H1 (cell line): Measurements from ENCODE around the gene VIPR2. TPM values are rescaled to one million over a fixed set of nuclear protein-coding genes. Genes with fewer than 3 reads are reported as not detected.

Experiments
- CTCF ChIA-PET: fragments of 300-600 bp; sonication (Branson Sonifier 250); formaldehyde crosslinking; loops from one replicate; lab custom pipeline; 2021; ENCODE audit not compliant: partially characterized antibody; lab: Charles Lee
- POLR2A ChIA-PET: fragments of 300-600 bp; sonication (Branson Sonifier 250); formaldehyde crosslinking; loops from one replicate; lab custom pipeline; 2021; ENCODE audit warnings: inconsistent platforms; ENCODE audit not compliant: partially characterized antibody; lab: Charles Lee
- DNase-seq, 2 experiments: peaks; one replicate each; pipeline versions ENCODE4 v3.0.0 to v3.0.0-alpha.2; 2010 to 2022; ENCODE audit warnings: low spot score in 2 of 2, low read depth in 1 of 2, mixed read lengths in 1 of 2
- FAIRE-seq: peaks from 2 replicates; lab custom pipeline; 2011; peaks lifted over from hg19 to GRCh38; lab: Jason Lieb, UNC
- H2AFZ ChIP-seq: 2 replicates; pipeline ENCODE4 v1.8.1; 2012; ENCODE audit warnings: low read length, inconsistent platforms
- H2AK5ac ChIP-seq: 2 replicates; pipeline ENCODE4 v1.6.1; 2013; ENCODE audit warnings: low read depth, low read length
- H2BK120ac ChIP-seq: replicated peaks from 2 replicates; pipeline ENCODE3; 2013; ENCODE audit warnings: low read depth, low read length, inconsistent platforms
- H2BK12ac ChIP-seq: 2 replicates; pipeline ENCODE4 v1.6.1; 2013; ENCODE audit warnings: low read depth, low read length
- H2BK15ac ChIP-seq: 2 replicates; pipeline ENCODE4 v1.6.1; 2013; ENCODE audit warnings: low read length
- H2BK20ac ChIP-seq: 2 replicates; pipeline ENCODE4 v1.6.1; 2013; ENCODE audit warnings: low read length
- H2BK5ac ChIP-seq: 2 replicates; pipeline ENCODE4 v1.6.1; 2013; ENCODE audit warnings: low read depth, low read length
- H3K14ac ChIP-seq: 2 replicates; pipeline ENCODE4 v1.6.1; 2013; ENCODE audit warnings: inconsistent platforms; ENCODE audit not compliant: insufficient read length
- H3K18ac ChIP-seq: 2 replicates; pipeline ENCODE4 v1.6.1; 2013; ENCODE audit warnings: low read length; ENCODE audit errors: extremely low read depth
- H3K23ac ChIP-seq: 2 replicates; pipeline ENCODE4 v1.6.1; 2013; ENCODE audit warnings: inconsistent platforms; ENCODE audit not compliant: insufficient read length
- H3K23me2 ChIP-seq: 2 replicates; pipeline ENCODE4 v1.6.1; 2013; ENCODE audit warnings: low read depth, low read length
- H3K27ac ChIP-seq: 2 replicates; pipeline ENCODE4 v1.6.1; 2011; ENCODE audit warnings: low read depth, low read length, inconsistent platforms
- H3K27me3 ChIP-seq, 4 experiments: replicated peaks in 1 of 4; 1 replicate in 1 of 4; 2 replicates in 3 of 4; pipeline versions ENCODE4 v1.6.1 to v1.8.1; 2011 to 2013; ENCODE audit warnings: low read length in 3 of 4, mild to moderate bottlenecking in 3 of 4, inconsistent platforms in 2 of 4, mixed read lengths in 2 of 4, moderate library complexity in 1 of 4; ENCODE audit not compliant: control insufficient read depth in 3 of 4, insufficient read depth in 3 of 4; ENCODE audit errors: extremely low read depth in 1 of 4
- H3K36me3 ChIP-seq, 4 experiments: 2 replicates each; pipeline versions ENCODE4 v1.6.1 to v1.8.1; 2011 to 2013; ENCODE audit warnings: mild to moderate bottlenecking in 4 of 4, low read length in 3 of 4, moderate library complexity in 2 of 4, control low read depth in 1 of 4, inconsistent platforms in 1 of 4; ENCODE audit not compliant: insufficient read depth in 4 of 4, control insufficient read depth in 2 of 4
- H3K4ac ChIP-seq: replicated peaks from 2 replicates; pipeline ENCODE3; 2013; ENCODE audit warnings: low read length, low read depth, mixed read lengths, inconsistent platforms; ENCODE audit not compliant: insufficient read length
- H3K4me1 ChIP-seq, 4 experiments: replicated peaks in 1 of 4; 1 replicate in 1 of 4; 2 replicates in 3 of 4; pipeline versions ENCODE4 v1.6.1 to v1.8.1; 2011 to 2013; ENCODE audit warnings: low read length in 3 of 4, inconsistent platforms in 2 of 4, mixed read lengths in 1 of 4; ENCODE audit not compliant: insufficient read depth in 4 of 4, control insufficient read depth in 3 of 4
- H3K4me2 ChIP-seq, 2 experiments: 2 replicates each; pipeline versions ENCODE4 v1.6.1 to v1.8.1; 2011 to 2013; ENCODE audit warnings: low read depth in 2 of 2, low read length in 2 of 2, control low read depth in 1 of 2, inconsistent platforms in 1 of 2, mild to moderate bottlenecking in 1 of 2; ENCODE audit not compliant: insufficient read depth in 1 of 2
- H3K4me3 ChIP-seq, 4 experiments: fragments of 200-600, 300-600 bp in 1 of 4; sonication (generic), shearing (Covaris generic), sonication (Bioruptor Twin) in 1 of 4; 2 replicates each; pipeline versions ENCODE4 v1.5.1 to v1.8.1; 2011 to 2016; ENCODE audit warnings: low read length in 4 of 4, low read depth in 3 of 4, control low read depth in 2 of 4, inconsistent platforms in 2 of 4, mild to moderate bottlenecking in 2 of 4, mixed read lengths in 1 of 4, moderate library complexity in 1 of 4; ENCODE audit not compliant: insufficient read depth in 2 of 4; ENCODE audit errors: extremely low read depth in 1 of 4
- H3K56ac ChIP-seq: replicated peaks from 2 replicates; pipeline ENCODE3; 2013; ENCODE audit warnings: low read depth, mild to moderate bottlenecking, mixed read lengths, low read length, inconsistent platforms; ENCODE audit not compliant: insufficient read length
- H3K79me1 ChIP-seq: 2 replicates; pipeline ENCODE4 v1.6.1; 2013; ENCODE audit warnings: low read depth, low read length, control low read depth
- H3K79me2 ChIP-seq, 2 experiments: 2 replicates each; pipeline versions ENCODE4 v1.6.1 to v1.8.1; 2012 to 2013; ENCODE audit warnings: low read length in 2 of 2, mild to moderate bottlenecking in 2 of 2, inconsistent platforms in 1 of 2; ENCODE audit not compliant: insufficient read depth in 2 of 2, control insufficient read depth in 1 of 2
- H3K9ac ChIP-seq, 4 experiments: replicated peaks in 1 of 4; 1 replicate in 1 of 4; 2 replicates in 3 of 4; pipeline versions ENCODE4 v1.6.1 to v1.8.1; 2011 to 2013; ENCODE audit warnings: low read depth in 3 of 4, low read length in 3 of 4, control low read depth in 2 of 4, mild to moderate bottlenecking in 2 of 4, moderate library complexity in 2 of 4, inconsistent platforms in 1 of 4; ENCODE audit errors: extremely low read depth in 1 of 4
- H3K9me3 ChIP-seq, 2 experiments: 2 replicates each; pipeline versions ENCODE4 v1.6.1 to v1.8.1; 2012 to 2013; ENCODE audit warnings: mild to moderate bottlenecking in 2 of 2, moderate library complexity in 2 of 2, control low read depth in 1 of 2, inconsistent platforms in 1 of 2, low read depth in 1 of 2, low read length in 1 of 2, mixed read lengths in 1 of 2; ENCODE audit not compliant: insufficient read depth in 2 of 2
- H4K20me1 ChIP-seq, 2 experiments: replicated peaks in 1 of 2; 2 replicates each; pipeline versions ENCODE3 to v1.8.1; 2011 to 2013; ENCODE audit warnings: inconsistent platforms in 2 of 2, low read length in 2 of 2, mild to moderate bottlenecking in 1 of 2; ENCODE audit not compliant: insufficient read depth in 2 of 2, control insufficient read depth in 1 of 2
- H4K5ac ChIP-seq: 2 replicates; pipeline ENCODE4 v1.6.1; 2013; ENCODE audit warnings: low read length, low read depth, mixed read lengths, inconsistent platforms; ENCODE audit not compliant: insufficient read length
- H4K8ac ChIP-seq: 2 replicates; pipeline ENCODE4 v1.8.0; 2013; ENCODE audit warnings: mild to moderate bottlenecking, moderate library complexity, low read length, inconsistent platforms; ENCODE audit not compliant: insufficient read depth; ENCODE audit errors: extremely low read depth
- H4K91ac ChIP-seq: replicated peaks from 2 replicates; pipeline ENCODE3; 2013; ENCODE audit warnings: low read length, mixed read lengths, inconsistent platforms; ENCODE audit not compliant: insufficient read length
- BCL11A ChIP-seq, 2 experiments: IDR thresholded peaks; one replicate each; pipeline ENCODE4 v1.6.1; 2011; ENCODE audit warnings: low read depth in 2 of 2, low read length in 2 of 2, mild to moderate bottlenecking in 2 of 2
- CHD1 ChIP-seq: IDR thresholded peaks from 2 replicates; pipeline ENCODE4 v1.6.1; 2012; ENCODE audit warnings: low read depth, low read length, improper control_type of control experiment
- CREB1 ChIP-seq: IDR thresholded peaks from 2 replicates; pipeline ENCODE4 v1.6.1; 2012; ENCODE audit warnings: inconsistent platforms
- EP300 ChIP-seq, 2 experiments: IDR thresholded peaks; 1 replicate in 1 of 2; 2 replicates in 1 of 2; pipeline ENCODE4 v1.6.1; 2011 to 2012; ENCODE audit warnings: low read depth in 2 of 2, low read length in 2 of 2, mild to moderate bottlenecking in 2 of 2, borderline replicate concordance in 1 of 2, inconsistent platforms in 1 of 2, moderate library complexity in 1 of 2
- EZH2 ChIP-seq: fragments of 200-600 bp; sonication (generic); IDR thresholded peaks from 2 replicates; pipeline ENCODE4 v1.7.1; 2012; ENCODE audit warnings: low read depth, mild to moderate bottlenecking, moderate library complexity, low read length, inconsistent platforms; ENCODE audit not compliant: severe bottlenecking
- KDM5A ChIP-seq: fragments of 200-600 bp; IDR thresholded peaks from 2 replicates; pipeline ENCODE4 v1.7.1; 2012; ENCODE audit warnings: mild to moderate bottlenecking, low read length, inconsistent platforms, mixed read lengths
- MAFK ChIP-seq: IDR thresholded peaks from 2 replicates; pipeline ENCODE4 v1.6.1; 2012; ENCODE audit warnings: low read depth, mild to moderate bottlenecking, improper control_type of control experiment, low read length
- POLR2AphosphoS5 ChIP-seq: IDR thresholded peaks from 2 replicates; pipeline ENCODE4 v1.6.1; 2011; ENCODE audit warnings: low read depth, low read length
- RBBP5 ChIP-seq: IDR thresholded peaks from 2 replicates; pipeline ENCODE4 v1.7.1; 2012; ENCODE audit warnings: low read depth, mild to moderate bottlenecking, inconsistent platforms, low read length, moderate library complexity, borderline replicate concordance
- RFX5 ChIP-seq: IDR thresholded peaks from 2 replicates; pipeline ENCODE4 v1.6.1; 2011; ENCODE audit warnings: low read depth, low read length, improper control_type of control experiment, borderline replicate concordance
- SIRT6 ChIP-seq: IDR thresholded peaks from one replicate; pipeline ENCODE4 v1.7.1; 2012; ENCODE audit warnings: low read length, inconsistent platforms
- SP1 ChIP-seq: IDR thresholded peaks from 2 replicates; pipeline ENCODE4 v1.6.1; 2011; ENCODE audit warnings: low read depth, low read length
- TAF7 ChIP-seq: optimal IDR thresholded peaks from 2 replicates; pipeline ENCODE3; 2011; ENCODE audit warnings: low read depth, mild to moderate bottlenecking, inconsistent platforms, low read length, moderate library complexity, borderline replicate concordance
- TCF12 ChIP-seq: IDR thresholded peaks from 2 replicates; pipeline ENCODE4 v1.6.1; 2011; ENCODE audit warnings: low read depth, mild to moderate bottlenecking, low read length
- ZNF274 ChIP-seq: IDR thresholded peaks from 2 replicates; pipeline ENCODE4 v1.7.0; 2012; ENCODE audit warnings: low read length, borderline replicate concordance; ENCODE audit errors: extremely low read depth
- WGBS, 2 experiments: shearing (Covaris generic) in 1 of 2; methylation state at CpG; one replicate each; pipeline versions ENCODE4 v1.1.6 to v1.1.7; 2013 to 2015; ENCODE audit warnings: low lambda C conversion rate in 2 of 2, mixed read lengths in 2 of 2, inconsistent platforms in 1 of 2, low coverage in 1 of 2, missing lambda C conversion rate in 1 of 2; ENCODE audit not compliant: insufficient replicate concordance in 2 of 2, insufficient coverage in 1 of 2, insufficient read length in 1 of 2; ENCODE audit errors: extremely low coverage in 1 of 2, missing lambda C conversion rate in 1 of 2; 5-methylcytosine and 5-hydroxymethylcytosine counted together
- polyA plus RNA-seq, 7 experiments: library from polyadenylated mRNA; depleted of rRNA in 3 of 7; stranded (reverse) in 5 of 7; unstranded in 2 of 7; fragments of >200 nt in 5 of 7; fragments of 200-250 nt in 2 of 7; gene quantifications; 1 replicate in 5 of 7; 2 replicates in 1 of 7; 4 replicates in 1 of 7; pipeline versions ENCODE4 v1.2.1 to v1.2.3, GENCODE V29; 2011 to 2013; ENCODE audit warnings: missing spikeins in 2 of 7, mixed read lengths in 2 of 7
- total RNA-seq: library from RNA; stranded (reverse); fragmentation: NEBNext Ultra II Directional; extraction: Animal tissue kit (Norgen Biotek cat#: 25700); gene quantifications from 2 replicates; pipeline ENCODE4 v1.2.1, GENCODE V29; 2021

The VIPR2 gene
- total and polyA plus RNA-seq, 2 of the 8 experiments (the other 6 are each of a cell fraction or from before 2014, with no cell fraction given) = 2.4 to 6.3 TPM

DNA sequence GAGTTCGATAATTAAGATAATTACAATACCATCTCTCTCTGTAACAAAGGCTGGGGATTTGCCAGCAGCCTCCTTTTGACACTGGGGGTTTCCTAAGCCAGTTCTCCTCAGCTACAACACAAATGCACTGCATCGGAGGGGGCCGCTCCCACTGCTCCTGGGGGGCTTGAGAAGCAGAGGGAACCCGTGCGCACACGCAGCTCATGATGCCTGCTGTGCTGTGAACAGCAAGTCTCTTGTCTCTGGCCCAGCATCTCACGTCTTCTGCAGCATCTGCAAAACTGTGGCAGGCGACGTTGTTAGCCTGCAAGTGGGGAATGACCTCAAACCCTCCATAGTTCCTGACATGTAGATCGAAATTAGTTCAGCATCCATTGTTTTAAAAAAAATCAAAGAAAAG lies 5.5 kb downstream of the VIPR2 start:
- H3K23me2 ChIP-seq = peaks cover 2% of the 10 kb centered on the region; the same call in 1 of the 2 replicates
- H3K18ac ChIP-seq = no peak overlapping the region
- no peak overlapping the region for H3K4me3 ChIP-seq
- H3K56ac ChIP-seq = no peak overlapping the region
- H3K14ac ChIP-seq = no peak overlapping the region
- no peak overlapping the region for H3K27ac ChIP-seq
- H2BK12ac ChIP-seq = no peak overlapping the region
- H3K79me1 ChIP-seq = no peaks in the 10 kb centered on the region
- H3K79me2 ChIP-seq = no peaks in the 10 kb centered on the region
- H2BK15ac ChIP-seq = no peak overlapping the region
- no peak overlapping the region for H3K4me2 ChIP-seq
- 90% methylated on average over 10 of the region's 10 CpGs; no CpG with 5 or more reads in 1 of the 2 experiments for WGBS, 2 experiments
- DNase-seq (peak in 1 of 2 experiments; percentile 24), FAIRE-seq (no peak)
- no peak overlapping the region for H4K91ac ChIP-seq
- CTCF ChIA-PET = interaction anchor here (0.9 to 2.2 kb wide), 4 partner anchors 15 to 54 kb away, joined by 3 to 9 read pairs (median 3); no protein-coding TSS in a partner anchor
- H2AK5ac ChIP-seq = no peak overlapping the region
- H2BK5ac ChIP-seq = no peak overlapping the region
- peaks cover 10 to 33% (median 25%) of the 10 kb centered on the region in 4 experiments for H3K4me1 ChIP-seq
- H2BK20ac ChIP-seq = no peak overlapping the region
- peaks cover 9 to 18% (median 16%) of the 10 kb centered on the region in 4 experiments; a peak in 6 of 7 replicates for H3K27me3 ChIP-seq
- H2AFZ ChIP-seq = no peak overlapping the region
- no peak overlapping the region for H4K5ac ChIP-seq
- no peak overlapping the region for H3K4ac ChIP-seq
- H3K36me3 ChIP-seq = peaks cover 0 to 17% (median 1%) of the 10 kb centered on the region in 4 experiments; a peak in 4 of 8 replicates
- peaks cover 0 to 3% of the 10 kb centered on the region in 2 experiments; a peak in 1 of 4 replicates for H3K9me3 ChIP-seq
- no peak overlapping the region for H3K23ac ChIP-seq
- POLR2A ChIA-PET = no interaction called here
- H4K20me1 ChIP-seq = no peaks in the 10 kb centered on the region
- no peak overlapping the region for H2BK120ac ChIP-seq
- H3K9ac ChIP-seq = no peak overlapping the region
- no peak overlapping the region for H4K8ac ChIP-seq
- TF ChIP-seq CREB1 (no peak), CHD1 (no peak), SP1 (no peak), EP300 (IDR thresholded peaks at IDR 0.05; ENCODE audit: borderline replicate concordance in 1 of 2, low read depth in 2 of 2, low read length in 2 of 2) (no peak), RBBP5 (no peak), MAFK (no peak), TAF7 (no peak), SIRT6 (no peak), TCF12 (no peak), EZH2 (no peak), BCL11A (IDR thresholded peaks at IDR 0.05; ENCODE audit: low read depth in 2 of 2, low read length in 2 of 2) (no peak), RFX5 (no peak), KDM5A (no peak), ZNF274 (no peak), POLR2AphosphoS5 (no peak)
